ENCODE data around the gene SLC15A3.
"Not testable (repeated sequence)": the region's sequence is repeated elsewhere in the genome, so short reads cannot be mapped to it uniquely, and the experiment has no call there.

Gene SLC15A3

DNA sequence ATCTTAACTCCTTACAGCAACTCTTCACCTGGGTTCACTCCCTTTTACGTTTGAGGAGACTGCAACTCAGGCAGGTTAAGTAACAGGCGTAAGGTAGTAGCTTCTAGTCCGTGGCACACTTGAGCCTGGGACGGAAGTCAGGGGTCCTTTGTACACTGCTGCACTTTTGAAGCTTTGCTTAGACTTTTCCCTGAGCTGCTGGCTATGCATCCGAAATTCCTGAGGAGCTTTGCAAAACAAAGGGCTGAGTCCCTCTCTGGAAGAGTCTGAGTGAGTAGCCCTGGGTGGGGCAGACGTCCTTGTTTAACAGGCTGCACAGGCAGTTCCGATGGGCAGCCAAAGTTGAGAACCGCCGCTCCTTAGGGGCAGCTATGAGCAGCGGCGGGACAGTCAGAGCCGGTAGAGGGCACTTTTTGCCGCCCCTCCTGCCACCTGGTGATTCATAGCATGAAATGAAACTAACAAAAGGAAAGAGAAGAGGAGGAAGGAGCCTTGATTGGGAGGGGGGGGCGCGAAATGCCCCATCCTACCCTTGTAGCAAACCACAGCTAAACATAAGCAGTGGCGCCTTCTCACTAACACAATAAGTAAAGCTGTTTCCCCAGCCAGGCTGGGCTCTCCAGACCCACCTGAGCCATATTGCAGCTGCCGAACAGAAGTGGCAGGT lies 36.6 kb downstream of the SLC15A3 start:
- peak in 29 of 58 donors; percentile 16 to 67 (median 35) for DNase-seq

DNA sequence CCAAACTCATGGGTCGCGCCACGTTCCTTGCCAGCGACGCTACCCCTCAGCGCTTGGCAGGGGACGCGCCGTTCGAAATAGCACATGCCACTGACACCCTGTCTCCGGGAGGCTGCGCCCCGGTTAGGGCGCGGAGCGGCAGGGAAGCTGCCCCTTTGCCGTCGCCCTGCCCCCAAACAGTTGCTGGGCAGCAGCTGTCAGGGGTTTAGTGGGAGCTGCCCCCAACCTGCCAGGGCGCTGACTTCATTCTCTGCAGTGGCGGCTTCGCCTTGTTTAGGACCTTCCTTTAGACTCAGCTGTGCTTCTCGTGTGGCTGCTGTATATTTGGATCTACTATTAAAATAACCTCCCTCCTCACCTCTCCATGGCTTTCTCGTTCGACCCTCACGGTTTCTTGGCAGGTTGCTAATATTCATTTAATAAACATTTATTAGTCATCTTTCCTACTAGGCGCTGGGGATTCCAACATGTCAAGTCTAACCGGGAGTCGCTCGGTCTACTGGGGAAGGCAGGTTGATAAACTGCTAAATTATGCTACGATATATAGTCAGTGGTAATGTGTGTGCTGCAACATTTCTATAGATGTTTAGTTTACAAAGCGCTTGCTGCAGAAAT lies 37.2 kb downstream of the SLC15A3 start:
- DNase-seq, result peak in 12 of 58 donors; percentile 35 to 76 (median 58)

DNA sequence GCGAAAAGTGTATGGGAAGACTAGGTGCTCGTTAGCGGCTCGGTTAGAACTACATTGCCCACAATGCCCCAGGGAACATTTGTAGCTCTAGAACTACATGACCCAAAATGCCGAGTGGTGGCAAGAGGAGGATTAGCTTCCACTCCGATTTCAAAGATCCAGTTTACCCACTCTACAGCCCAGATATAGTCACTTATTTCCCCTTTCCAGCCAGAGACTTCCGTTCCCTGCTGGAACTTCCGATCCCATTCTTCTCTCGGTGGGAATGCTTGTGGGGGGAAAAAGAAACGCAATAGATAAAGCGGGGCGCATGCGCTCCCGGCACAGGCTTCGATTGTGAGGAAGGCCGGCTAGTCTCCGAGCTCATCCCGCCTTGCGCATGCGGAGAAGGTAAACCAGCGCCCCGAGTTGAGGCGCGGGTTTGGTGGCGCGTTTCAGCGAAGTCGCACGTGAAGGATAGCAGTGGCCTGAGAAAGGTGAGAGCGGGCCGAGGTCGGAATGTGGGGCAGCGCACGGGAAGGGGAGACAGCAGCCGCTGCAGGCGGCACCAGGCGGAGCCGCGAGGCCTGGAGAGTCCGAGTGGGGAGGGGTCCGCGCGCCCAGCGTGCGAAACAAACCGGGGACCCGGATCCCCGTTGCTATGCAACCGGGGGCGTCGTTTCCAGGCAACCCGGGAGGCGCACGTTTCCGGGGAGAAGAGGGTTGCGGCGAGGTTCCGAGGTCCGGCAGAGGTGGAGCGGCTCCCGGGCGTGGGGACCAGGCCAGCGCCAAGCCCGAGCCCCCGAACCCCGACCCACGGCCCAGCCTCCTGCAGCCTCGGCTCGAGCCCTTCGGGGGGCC lies 38.0 kb downstream of the SLC15A3 start, which contains the start of gene TMEM109:
Gene TMEM109 (plus strand): TSS at position 366 of the 840 bp plus-strand sequence. CDS start 5,536 bp downstream, outside the sequence.
- DNase-seq, result peak; percentile 25 to 96 (median 85)

- DNase-seq, result no peak
Observed at GRCh38 chr11:60912851-60913528, 39.0 kb downstream of the SLC15A3 start.

DNA sequence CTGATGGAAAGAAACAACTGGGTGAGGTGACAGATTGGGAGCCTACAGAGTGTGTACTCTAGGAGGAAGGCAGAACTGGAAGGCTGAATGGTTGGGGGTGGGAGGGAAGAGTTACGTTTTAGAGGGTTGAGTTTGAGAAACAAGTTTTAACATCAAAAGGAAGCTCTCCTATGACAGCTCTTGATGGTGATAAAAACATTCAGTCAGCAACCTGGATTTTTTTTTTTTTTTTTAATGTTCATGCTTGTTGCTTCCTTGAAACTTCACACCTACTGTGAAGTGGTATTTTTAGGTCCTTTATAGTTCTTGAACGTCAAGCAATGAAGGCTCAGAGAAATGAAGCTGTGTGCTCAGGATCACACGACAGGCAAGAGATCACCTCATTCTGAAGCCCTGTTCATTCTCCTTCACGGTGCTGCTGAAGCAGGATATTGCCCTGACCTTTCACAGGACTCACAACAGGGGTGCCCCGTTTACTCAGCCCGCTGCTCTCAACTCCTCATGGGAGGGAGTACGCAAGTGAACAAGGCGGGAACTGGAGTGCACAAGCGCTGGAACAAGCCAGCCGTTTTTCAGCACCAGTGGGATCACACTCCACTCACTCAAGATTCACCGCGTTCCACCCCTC lies 39.6 kb downstream of the SLC15A3 start:
- peak in 1 of 58 donors; percentile 16 for DNase-seq

DNA sequence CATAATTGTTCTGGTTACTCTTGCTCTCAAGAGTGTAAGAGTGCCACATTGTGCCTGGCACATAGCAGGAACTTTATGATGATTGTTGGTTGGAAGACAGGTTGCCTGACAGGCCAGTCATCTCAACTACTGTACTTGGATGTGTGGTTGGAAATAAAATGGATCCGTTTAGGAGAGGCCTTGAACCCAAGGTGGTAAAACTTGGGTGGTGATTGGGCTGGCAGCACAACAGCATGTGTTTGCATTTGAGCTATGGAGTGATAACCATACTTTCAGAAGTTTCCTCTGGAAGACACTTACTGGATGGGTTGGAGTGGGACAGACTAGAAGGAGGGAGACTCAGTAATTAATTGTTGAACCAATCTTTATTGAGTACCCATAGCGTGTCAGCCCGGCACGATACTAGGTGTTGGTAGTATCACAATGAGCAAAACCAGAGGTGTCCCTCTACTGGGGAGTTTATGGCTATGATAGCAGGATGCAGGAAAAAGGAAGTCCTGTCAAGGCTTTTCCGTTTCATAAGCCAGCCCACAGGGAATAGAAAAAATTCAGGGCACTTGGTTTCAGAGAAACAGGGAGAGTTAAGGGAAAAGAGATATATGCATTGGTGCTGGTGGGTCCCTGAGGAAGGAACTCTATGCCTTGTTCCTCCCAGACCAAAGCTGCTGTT lies 41.1 kb downstream of the SLC15A3 start:
- DNase-seq, result no peak

DNA sequence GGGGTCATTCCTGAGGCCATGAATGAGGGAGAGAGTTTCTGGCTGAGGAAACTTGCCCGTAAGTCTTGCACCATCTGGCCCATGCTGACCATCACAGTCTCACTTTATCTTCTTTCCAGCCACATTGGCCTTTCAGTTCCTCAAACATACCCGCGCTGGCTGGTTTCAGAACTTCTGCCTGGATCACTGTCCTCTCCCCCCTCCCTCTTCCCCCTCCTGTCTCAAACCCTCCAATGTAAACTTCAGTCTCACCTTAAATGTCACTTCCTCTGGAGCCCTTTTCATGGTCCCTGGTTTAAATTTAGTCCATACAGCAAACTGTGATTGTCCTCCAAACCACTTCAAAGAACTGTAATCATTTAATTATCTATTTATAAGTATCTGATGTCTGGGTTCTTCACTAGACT lies 41.7 kb downstream of the SLC15A3 start:
- DNase-seq, result peak in 3 of 58 donors; percentile 20 to 49 (median 20)

- DNase-seq, result not testable (repeated sequence)
Observed at GRCh38 chr11:60909680-60910280, 42.2 kb downstream of the SLC15A3 start.

DNA sequence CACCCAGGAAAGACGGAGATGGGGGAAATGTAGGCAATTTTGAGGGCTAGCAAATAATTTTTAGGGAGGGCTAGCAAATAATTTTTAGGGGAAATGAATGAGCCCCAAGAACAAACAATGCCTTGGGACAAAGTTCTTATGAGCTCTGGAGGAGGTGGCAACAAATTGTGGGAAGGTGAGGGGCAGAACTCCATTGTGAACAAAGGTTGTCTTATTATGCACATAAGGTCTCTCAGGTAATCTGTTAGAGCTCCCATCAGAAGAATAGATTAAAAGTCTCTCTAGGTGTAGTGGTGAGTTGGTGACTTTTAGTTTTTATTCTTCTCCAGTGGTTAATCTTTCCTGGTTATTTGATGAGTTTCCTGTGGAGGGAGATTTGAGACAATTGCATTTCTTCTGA lies 43.2 kb downstream of the SLC15A3 start:
- no peak for DNase-seq

- peak; percentile 73 to 97 (median 94) for DNase-seq
Observed at GRCh38 chr11:60906132-60906972, 45.6 kb downstream of the SLC15A3 start, which contains the start of gene PRPF19. Gene PRPF19, minus strand, starts transcription at chr11:60906585. Its CDS starts 203 bp downstream, at chr11:60906382.

DNA sequence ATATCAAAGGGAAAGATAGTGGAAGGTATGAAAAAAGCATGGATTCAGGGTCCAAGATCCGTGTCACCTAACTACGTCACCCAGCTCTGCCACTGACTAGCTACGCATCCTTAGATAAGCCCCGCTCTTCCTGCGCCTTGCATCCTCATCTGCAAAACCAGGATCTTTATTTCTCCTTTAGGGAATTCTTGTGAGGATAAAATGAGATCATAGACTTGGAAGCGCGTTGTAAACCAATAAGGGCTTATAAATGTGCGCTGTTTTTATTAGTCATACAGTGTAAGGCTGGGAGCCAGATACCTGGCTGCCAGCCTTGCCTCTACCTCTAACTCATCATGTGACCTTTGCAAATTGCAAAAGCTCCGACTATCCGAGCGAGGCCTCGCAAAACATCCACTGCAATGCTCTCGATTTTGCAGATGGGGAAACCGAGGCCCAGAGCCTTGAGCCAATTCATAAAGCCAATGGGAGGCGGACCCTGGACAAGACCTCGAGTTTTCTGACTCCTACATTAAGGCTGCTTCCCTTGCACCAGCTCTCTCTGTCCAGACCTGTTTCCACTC lies 46.3 kb downstream of the SLC15A3 start:
- DNase-seq, result peak in 3 of 58 donors; percentile 33 to 64 (median 57)

GRCh38 chr11:60905047-60905446 lies 46.9 kb downstream of the SLC15A3 start:
- no peak for DNase-seq

- peak in 1 of 58 donors; percentile 14 for DNase-seq
Observed at GRCh38 chr11:60902625-60903024, 49.4 kb downstream of the SLC15A3 start.

GRCh38 chr11:60900673-60901404 lies 51.1 kb downstream of the SLC15A3 start:
- DNase-seq, result peak in 38 of 58 donors; percentile 21 to 78 (median 49)

GRCh38 chr11:60899977-60900376 lies 52.0 kb downstream of the SLC15A3 start:
- no peak for DNase-seq

- peak in 8 of 58 donors; percentile 9 to 38 (median 25) for DNase-seq
Observed at GRCh38 chr11:60899046-60899936, 52.7 kb downstream of the SLC15A3 start.

Measured in anterior cingulate cortex (tissue), 58 donors.